AG04449 (cell line): ENCODE results near the gene AFAP1L2.

Source experiments
- CTCF ChIA-PET: fragments of 350-600 bp; formaldehyde crosslinking; extraction: SDS; loops from one replicate; lab custom pipeline; 2021; ENCODE audit warnings: antibody characterized with exemption; lab: Yijun Ruan, JAX
- POLR2A ChIA-PET: fragments of 400-600, 350-600 bp; formaldehyde crosslinking; extraction: SDS; loops from one replicate; lab custom pipeline; 2020; ENCODE audit warnings: antibody characterized with exemption, inconsistent platforms; lab: Yijun Ruan, JAX
- DNase-seq: peaks from one replicate; pipeline ENCODE4 v3.0.0-alpha.2; 2010; ENCODE audit warnings: low read depth, low spot score
- H3K4me3 ChIP-seq: 2 replicates; pipeline ENCODE4 v1.5.1; 2011; ENCODE audit warnings: low read depth, mild to moderate bottlenecking, control low read depth, low read length
- CTCF ChIP-seq: IDR thresholded peaks from one replicate; pipeline ENCODE4 v1.5.1; 2011; ENCODE audit warnings: mild to moderate bottlenecking, moderate library complexity, low read length, control low read depth, inconsistent platforms; ENCODE audit not compliant: insufficient read depth; ENCODE audit errors: missing control alignments

AFAP1L2 gene

GRCh38 chr10:114418109-114418508 is 13.8 kb upstream of the AFAP1L2 start:
- no peak for DNase-seq
- CTCF ChIA-PET = no interaction called here
- no peak for TF ChIP-seq CTCF
- H3K4me3 ChIP-seq = no peak overlapping the region
- POLR2A ChIA-PET = no interaction called here

GRCh38 chr10:114412907-114413797 is 8.8 kb upstream of the AFAP1L2 start:
- no peak overlapping the region for H3K4me3 ChIP-seq
- no peak for TF ChIP-seq CTCF
- CTCF ChIA-PET = no interaction called here
- DNase-seq = no peak
- POLR2A ChIA-PET = no interaction called here

- no peak for TF ChIP-seq CTCF
- ChIA-PET CTCF (interaction anchor here (1.3 kb wide), 1 partner anchor 106 kb away, joined by 4 read pairs; no protein-coding TSS in a partner anchor), POLR2A (no interaction called here)
- no peak overlapping the region for H3K4me3 ChIP-seq
- no peak for DNase-seq
Observed at GRCh38 chr10:114408968-114409444, 4.7 kb upstream of the AFAP1L2 start.

GRCh38 chr10:114408112-114408967 is 4.0 kb upstream of the AFAP1L2 start:
- ChIA-PET CTCF (interaction anchor here (1.3 kb wide), 1 partner anchor 105 kb away, joined by 4 read pairs; no protein-coding TSS in a partner anchor), POLR2A (no interaction called here)
- DNase-seq = no peak
- TF ChIP-seq CTCF = no peak
- no peak overlapping the region for H3K4me3 ChIP-seq

- no peak for TF ChIP-seq CTCF
- ChIA-PET POLR2A (no interaction called here), CTCF (no interaction called here)
- no peak for DNase-seq
- no peak overlapping the region for H3K4me3 ChIP-seq
Observed at GRCh38 chr10:114406455-114406854, 2.2 kb upstream of the AFAP1L2 start.

- ChIA-PET CTCF (interaction anchor here (0.6 kb wide), 1 partner anchor 297 kb away, joined by 3 read pairs; no protein-coding TSS in a partner anchor), POLR2A (no interaction called here)
- no peak overlapping the region for H3K4me3 ChIP-seq
- no peak for DNase-seq
- no peak for TF ChIP-seq CTCF
Observed at GRCh38 chr10:114405011-114405350, 679 bp upstream of the AFAP1L2 start.
